Stomach (tissue), 9 donors: ENCODE measurements around the gene TRMT1. TPM values are rescaled to one million over a fixed set of nuclear protein-coding genes. Genes with fewer than 3 reads are reported as not detected.
A peak's percentile ranks its signal among the peaks of the same experiment; 100 is the strongest.

Experiments
- DNase-seq, 2 donors: peaks; one replicate each; pipeline versions ENCODE4 v3.0.0 to v3.0.0-alpha.2; 2013 to 2019
- H3K27ac ChIP-seq, 5 donors: fragments of 200-600 bp in 4 of 5; sonication (generic) in 4 of 5; one replicate each; pipeline ENCODE4 v1.5.1; 2013 to 2019; ENCODE audit warnings: mild to moderate bottlenecking in 1 of 5, moderate library complexity in 1 of 5
- H3K27me3 ChIP-seq, 3 donors: fragments of 200-600 bp; sonication (generic); one replicate each; pipeline ENCODE4 v1.5.1; 2017 to 2019; ENCODE audit warnings: mixed run types in 1 of 3
- H3K36me3 ChIP-seq, 4 donors: fragments of 200-600 bp; sonication (generic); 1 replicate in 3 of 4; 2 replicates in 1 of 4; pipeline ENCODE4 v1.5.1; 2016 to 2019
- H3K4me1 ChIP-seq, 4 donors: fragments of 200-600 bp; sonication (generic); one replicate each; pipeline ENCODE4 v1.5.1; 2016 to 2019
- H3K4me3 ChIP-seq, 4 donors: fragments of 200-600 bp; sonication (generic) in 3 of 4; one replicate each; pipeline ENCODE4 v1.5.1; 2016 to 2019; ENCODE audit warnings: mild to moderate bottlenecking in 1 of 4
- H3K9me3 ChIP-seq, 4 donors: fragments of 200-600 bp; sonication (generic); one replicate each; pipeline ENCODE4 v1.5.1; 2016 to 2019
- CTCF ChIP-seq, 7 experiments: fragments of 450-650 bp in 4 of 7; fragments of 200-600 bp in 3 of 7; sonication (generic) in 3 of 7; IDR thresholded peaks; one replicate each; pipeline ENCODE4 v1.5.1; 2016 to 2019; ENCODE audit warnings: antibody characterized with exemption in 7 of 7, control low read depth in 2 of 7, mild to moderate bottlenecking in 1 of 7
- EP300 ChIP-seq: sonication (generic); formaldehyde crosslinking; IDR thresholded peaks from one replicate; pipeline ENCODE4 v1.6.1; 2017; ENCODE audit warnings: antibody characterized with exemption
- POLR2A ChIP-seq, 4 donors: fragments of 450-650 bp; IDR thresholded peaks; one replicate each; pipeline ENCODE4 v1.6.1; 2016; ENCODE audit warnings: antibody characterized with exemption in 4 of 4, control low read depth in 2 of 4, mild to moderate bottlenecking in 1 of 4, moderate library complexity in 1 of 4
- POLR2AphosphoS5 ChIP-seq, 3 donors: sonication (generic); formaldehyde crosslinking; IDR thresholded peaks; one replicate each; pipeline ENCODE4 v1.6.1; 2016; ENCODE audit warnings: antibody characterized with exemption in 3 of 3
- WGBS, 5 donors: extraction: QIAGEN DNeasy Blood & Tissue Kit in 3 of 5; methylation state at CpG; one replicate each; pipeline versions ENCODE4 v1.1.5 to v1.1.7; 2013 to 2018; 5-methylcytosine and 5-hydroxymethylcytosine counted together
- intact Hi-C: fragments of 100-400 bp; cut with DNase I; formaldehyde crosslinking; loops from one replicate; pipeline ENCODE4 v1.15.1; 2023; ENCODE audit warnings: low total_unique reads
- polyA plus RNA-seq, 3 donors: library from polyadenylated mRNA; stranded (reverse); fragments of 200-250 nt; gene quantifications; one replicate each; pipeline ENCODE4 v1.2.3, GENCODE V29; 2013
- total RNA-seq, 5 donors: library from RNA; depleted of rRNA; stranded (reverse); fragments of >200 nt; gene quantifications; one replicate each; pipeline versions ENCODE4 v1.1.0 to v1.2.3, GENCODE V29; 2014 to 2016
- donor health status: healthy with polysubstance abuse.
- donor health status: Bipolar disorder and iron deficiency.
- donor health status: healthy.

Gene TRMT1
- total and polyA plus RNA-seq, 8 donors: 29.6 to 373 (median 58.6) TPM

DNA sequence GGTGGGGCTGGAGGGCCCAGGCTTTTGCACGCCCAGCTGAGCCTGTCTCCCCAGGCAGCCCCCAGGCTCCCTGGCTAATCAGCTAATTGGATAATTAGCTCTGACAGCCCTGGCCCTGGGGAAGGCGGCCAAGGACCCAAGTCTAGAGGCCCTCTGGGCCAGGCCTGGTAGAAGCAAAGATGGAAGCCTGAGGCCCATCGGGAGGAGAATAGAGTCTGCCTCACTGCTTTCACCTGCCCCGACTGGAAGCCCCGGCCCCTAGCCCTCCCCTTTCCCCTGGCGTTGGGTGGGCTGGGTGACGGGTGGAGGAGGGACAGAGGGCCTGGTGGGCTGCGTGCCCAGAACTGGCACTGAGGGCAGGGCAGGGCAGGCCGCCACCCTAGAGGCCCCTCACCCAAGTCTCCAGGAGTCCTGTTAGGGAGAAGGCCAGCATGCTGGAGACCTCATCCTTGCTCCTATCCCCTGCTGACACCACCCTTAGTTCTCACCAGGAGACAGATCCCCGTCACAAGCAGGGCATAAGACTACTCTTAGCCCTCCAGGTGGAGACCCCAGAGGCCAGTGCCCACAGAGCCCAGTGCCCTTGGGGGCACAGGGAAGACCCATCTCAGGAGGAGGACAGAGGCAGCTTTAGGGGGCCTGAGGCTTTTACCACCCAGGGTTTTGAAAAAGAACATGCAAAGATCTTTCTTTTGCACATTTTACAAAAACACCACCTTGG, 25.9 kb downstream of the TRMT1 start:
- Histone ChIP-seq H3K27me3 (no peaks in the 10 kb centered on the region), H3K4me3 (no peak overlapping the region), H3K36me3 (peaks cover 0 to 64% (median 58%) of the 10 kb centered on the region in 4 donors), H3K9me3 (no peaks in the 10 kb centered on the region), H3K4me1 (peaks cover 35 to 68% (median 58%) of the 10 kb centered on the region in 4 donors), H3K27ac (peak overlapping the region in 4 of 5 donors; percentile 39 to 90 (median 74))
- no peak for DNase-seq
- TF ChIP-seq CTCF (IDR thresholded peaks at IDR 0.05): no peak
- TF ChIP-seq POLR2A (IDR thresholded peaks at IDR 0.05): no peak
- no peak for TF ChIP-seq EP300
- no peak for TF ChIP-seq POLR2AphosphoS5 (IDR thresholded peaks at IDR 0.05)
- intact Hi-C loops: no loop called here
- WGBS, 5 donors: 65 to 90% (median 76%) methylated on average over 8 to 10 of the region's 10 CpGs

DNA sequence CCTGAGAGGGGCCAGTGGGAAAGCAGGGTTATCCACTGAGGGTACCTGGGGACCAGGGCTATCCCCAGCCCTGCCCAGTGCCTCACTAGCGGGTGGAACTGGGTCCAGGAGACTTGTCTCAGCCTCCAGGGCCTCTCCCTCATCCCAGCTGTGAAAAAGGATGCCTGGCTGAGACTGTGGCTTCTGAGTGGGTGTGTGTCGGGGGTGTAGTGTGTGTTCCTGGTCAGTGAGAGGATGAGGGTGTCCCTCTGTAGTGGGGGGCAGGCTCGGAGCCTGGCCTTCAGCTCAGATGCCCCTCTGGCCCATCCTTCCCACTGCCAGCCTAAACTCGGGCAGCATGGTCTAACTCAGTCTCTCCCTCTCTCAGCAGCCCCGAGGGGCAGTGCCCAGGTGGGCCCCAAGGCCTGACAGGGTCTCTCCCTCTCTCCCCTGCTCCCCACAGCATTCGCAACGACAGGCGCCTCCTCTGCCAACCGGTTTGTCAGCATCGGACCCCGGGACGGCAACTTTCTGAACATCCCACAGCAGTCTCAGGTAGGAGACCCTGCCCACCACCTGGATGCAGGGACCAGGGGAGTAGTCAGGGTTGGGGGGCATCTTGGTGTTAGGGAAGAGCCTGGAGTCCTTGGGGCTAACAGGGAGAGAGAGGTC, 26.6 kb downstream of the TRMT1 start:
- Histone ChIP-seq H3K9me3 (no peaks in the 10 kb centered on the region), H3K36me3 (peaks cover 0 to 63% (median 57%) of the 10 kb centered on the region in 4 donors), H3K4me1 (peaks cover 35 to 68% (median 58%) of the 10 kb centered on the region in 4 donors), H3K27ac (peak overlapping the region in 4 of 5 donors; percentile 39 to 90 (median 74)), H3K27me3 (no peaks in the 10 kb centered on the region), H3K4me3 (no peak overlapping the region)
- DNase-seq: no peak
- intact Hi-C loops: no loop called here
- WGBS, 5 donors: 81 to 88% (median 87%) methylated on average over 10 to 12 of the region's 12 CpGs
- TF ChIP-seq EP300 (no peak), POLR2AphosphoS5 (IDR thresholded peaks at IDR 0.05) (no peak), CTCF (IDR thresholded peaks at IDR 0.05) (no peak), POLR2A (IDR thresholded peaks at IDR 0.05) (no peak)

GRCh38 chr19:13089139-13089856, 27.2 kb downstream of the TRMT1 start:
- TF ChIP-seq POLR2A (IDR thresholded peaks at IDR 0.05) (no peak), CTCF (IDR thresholded peaks at IDR 0.05) (peak in 1 of 7 experiments; percentile 14)
- DNase-seq: no peak
- Histone ChIP-seq H3K36me3 (peaks cover 0 to 61% (median 53%) of the 10 kb centered on the region in 4 donors), H3K4me1 (peaks cover 33 to 61% (median 51%) of the 10 kb centered on the region in 4 donors), H3K27ac (peak overlapping the region in 3 of 5 donors; percentile 39 to 90 (median 86)), H3K27me3 (no peaks in the 10 kb centered on the region), H3K9me3 (no peaks in the 10 kb centered on the region), H3K4me3 (no peak overlapping the region)
- WGBS, 5 donors: 79 to 92% (median 84%) methylated on average over 3 to 5 of the region's 5 CpGs
- intact Hi-C loops: no loop called here

- WGBS, 5 donors: 78 to 88% (median 84%) methylated on average over 34 to 37 of the region's 37 CpGs
- H3K36me3 ChIP-seq: peaks cover 0 to 74% (median 66%) of the 10 kb centered on the region in 4 donors
Observed at GRCh38 chr19:13087795-13088537, 28.6 kb downstream of the TRMT1 start.

More at GRCh38 chr19:13087795-13088537, 28.6 kb downstream of the TRMT1 start:
- Histone ChIP-seq H3K4me3 (no peak overlapping the region), H3K9me3 (no peaks in the 10 kb centered on the region), H3K27me3 (no peaks in the 10 kb centered on the region), H3K27ac (peak overlapping the region in 2 of 5 donors; percentile 46 to 51), H3K4me1 (peaks cover 20 to 50% (median 39%) of the 10 kb centered on the region in 4 donors)
- DNase-seq: no peak
- intact Hi-C loops: no loop called here
- TF ChIP-seq POLR2AphosphoS5 (IDR thresholded peaks at IDR 0.05): no peak
- no peak for TF ChIP-seq CTCF (IDR thresholded peaks at IDR 0.05)
